ENCODE data around the gene LSP1.
"Not testable (repeated sequence)": the region's sequence is repeated elsewhere in the genome, so short reads cannot be mapped to it uniquely, and the experiment has no call there.

LSP1 gene

GRCh38 chr11:1874441-1875092 is 21.7 kb downstream of the LSP1 start:
- H3K27ac ChIP-seq; DNase-seq (ENCODE audit: low read depth, low spot score): not testable (repeated sequence)

GRCh38 chr11:1875093-1875850 is 22.4 kb downstream of the LSP1 start:
- DNase-seq (ENCODE audit: low read depth, low spot score): no peak
- H3K27ac ChIP-seq: no peak overlapping the region

- H3K27ac ChIP-seq; DNase-seq (ENCODE audit: low read depth, low spot score): not testable (repeated sequence)
These were observed 23.0 kb downstream of the LSP1 start for GRCh38 chr11:1875851-1876301.

- H3K27ac ChIP-seq: no peak overlapping the region
- DNase-seq (ENCODE audit: low read depth, low spot score): no peak
These were observed 23.6 kb downstream of the LSP1 start for GRCh38 chr11:1876361-1877063.

- no peak overlapping the region for H3K27ac ChIP-seq
- no peak for DNase-seq (ENCODE audit: low read depth, low spot score)
These were observed 24.6 kb downstream of the LSP1 start for GRCh38 chr11:1877211-1878136.

- DNase-seq (ENCODE audit: low read depth, low spot score): no peak
- no peak overlapping the region for H3K27ac ChIP-seq
These were observed 25.5 kb downstream of the LSP1 start for GRCh38 chr11:1878137-1879031.

GRCh38 chr11:1879342-1879940 is 26.6 kb downstream of the LSP1 start:
- H3K27ac ChIP-seq: no peak overlapping the region
- DNase-seq (ENCODE audit: low read depth, low spot score): no peak

- no peak overlapping the region for H3K27ac ChIP-seq
- DNase-seq (ENCODE audit: low read depth, low spot score): no peak
These were observed 27.2 kb downstream of the LSP1 start for GRCh38 chr11:1879941-1880720.

GRCh38 chr11:1880746-1881441 is 28.0 kb downstream of the LSP1 start:
- no peak for DNase-seq (ENCODE audit: low read depth, low spot score)
- no peak overlapping the region for H3K27ac ChIP-seq

GRCh38 chr11:1881442-1882264 is 28.8 kb downstream of the LSP1 start:
- no peak overlapping the region for H3K27ac ChIP-seq
- DNase-seq (ENCODE audit: low read depth, low spot score): no peak

GRCh38 chr11:1882265-1883238 is 29.7 kb downstream of the LSP1 start:
- no peak overlapping the region for H3K27ac ChIP-seq
- peak; percentile 1 for DNase-seq (ENCODE audit: low read depth, low spot score)

- no peak for DNase-seq (ENCODE audit: low read depth, low spot score)
- H3K27ac ChIP-seq: no peak overlapping the region
These were observed 30.7 kb downstream of the LSP1 start for GRCh38 chr11:1883346-1884302.

GRCh38 chr11:1884303-1884700 is 31.4 kb downstream of the LSP1 start:
- no peak overlapping the region for H3K27ac ChIP-seq

GRCh38 chr11:1886551-1886950 is 33.7 kb downstream of the LSP1 start:
- not testable (repeated sequence) for DNase-seq (ENCODE audit: low read depth, low spot score); H3K27ac ChIP-seq

More at GRCh38 chr11:1884303-1884700, 31.4 kb downstream of the LSP1 start:
- no peak for DNase-seq (ENCODE audit: low read depth, low spot score)

All from epithelial cell of prostate (primary cell).